HL-60 (cell line): ENCODE results near the gene ZC3H7A.

Experiments
- POLR2AphosphoS5 ChIP-seq: IDR thresholded peaks from 2 replicates; pipeline ENCODE4 v1.6.1; 2012; ENCODE audit warnings: low read depth
- TF ChIP-seq, protein P1 (sequence below): IDR thresholded peaks from one replicate; pipeline ENCODE4 v1.5.1; 2011; ENCODE audit warnings: low read length, control low read depth, inconsistent platforms; ENCODE audit not compliant: insufficient read depth
- TF ChIP-seq, protein P2 (sequence below): IDR thresholded peaks from 2 replicates; pipeline ENCODE4 v1.6.1; 2012; ENCODE audit warnings: low read depth; ENCODE audit not compliant: insufficient replicate concordance

DNA sequence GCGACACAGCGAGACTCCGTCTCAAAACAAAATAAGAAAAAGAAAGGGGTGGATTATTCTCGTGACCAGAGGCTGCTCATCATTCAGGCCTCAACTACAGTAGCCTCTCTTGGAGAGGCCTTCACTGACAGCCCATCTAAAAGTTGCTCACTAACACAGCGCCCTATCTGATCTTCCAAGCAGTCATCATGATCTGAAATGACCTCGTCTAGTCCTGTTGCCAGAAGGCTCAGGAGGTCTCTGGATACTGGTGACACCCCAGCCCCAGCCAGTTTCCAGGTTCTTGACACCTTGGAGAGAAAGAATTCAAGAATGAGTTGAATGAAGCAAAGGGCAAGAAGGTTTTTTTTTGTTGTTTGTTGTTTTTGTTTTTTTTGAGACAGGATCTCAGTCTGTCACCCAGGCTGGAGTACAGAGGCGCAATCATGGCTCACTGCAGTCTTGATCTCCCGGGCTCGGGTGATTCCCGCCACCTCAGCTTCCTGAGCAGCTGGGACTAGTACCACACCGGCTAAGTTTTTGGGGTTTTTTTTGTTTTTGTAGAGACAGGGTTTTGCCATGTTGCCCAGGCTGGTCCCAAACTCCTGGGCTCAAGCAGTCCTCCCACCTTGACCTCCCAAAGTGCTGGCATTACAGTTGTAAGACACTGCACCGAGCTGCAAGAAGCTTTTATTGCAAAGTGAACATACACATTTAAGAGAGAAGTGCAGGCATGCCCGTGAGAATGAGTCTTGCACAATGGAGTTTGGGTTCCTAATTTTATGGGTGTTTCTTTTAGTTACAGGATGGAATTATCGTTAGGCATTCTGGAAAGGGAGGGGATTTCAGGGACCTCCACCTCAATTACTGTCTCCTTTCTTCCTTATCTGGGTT is 2.7 kb upstream of the ZC3H7A start:
- TF ChIP-seq, protein P1, sequence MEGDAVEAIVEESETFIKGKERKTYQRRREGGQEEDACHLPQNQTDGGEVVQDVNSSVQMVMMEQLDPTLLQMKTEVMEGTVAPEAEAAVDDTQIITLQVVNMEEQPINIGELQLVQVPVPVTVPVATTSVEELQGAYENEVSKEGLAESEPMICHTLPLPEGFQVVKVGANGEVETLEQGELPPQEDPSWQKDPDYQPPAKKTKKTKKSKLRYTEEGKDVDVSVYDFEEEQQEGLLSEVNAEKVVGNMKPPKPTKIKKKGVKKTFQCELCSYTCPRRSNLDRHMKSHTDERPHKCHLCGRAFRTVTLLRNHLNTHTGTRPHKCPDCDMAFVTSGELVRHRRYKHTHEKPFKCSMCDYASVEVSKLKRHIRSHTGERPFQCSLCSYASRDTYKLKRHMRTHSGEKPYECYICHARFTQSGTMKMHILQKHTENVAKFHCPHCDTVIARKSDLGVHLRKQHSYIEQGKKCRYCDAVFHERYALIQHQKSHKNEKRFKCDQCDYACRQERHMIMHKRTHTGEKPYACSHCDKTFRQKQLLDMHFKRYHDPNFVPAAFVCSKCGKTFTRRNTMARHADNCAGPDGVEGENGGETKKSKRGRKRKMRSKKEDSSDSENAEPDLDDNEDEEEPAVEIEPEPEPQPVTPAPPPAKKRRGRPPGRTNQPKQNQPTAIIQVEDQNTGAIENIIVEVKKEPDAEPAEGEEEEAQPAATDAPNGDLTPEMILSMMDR, result no peak
- TF ChIP-seq, protein P2, sequence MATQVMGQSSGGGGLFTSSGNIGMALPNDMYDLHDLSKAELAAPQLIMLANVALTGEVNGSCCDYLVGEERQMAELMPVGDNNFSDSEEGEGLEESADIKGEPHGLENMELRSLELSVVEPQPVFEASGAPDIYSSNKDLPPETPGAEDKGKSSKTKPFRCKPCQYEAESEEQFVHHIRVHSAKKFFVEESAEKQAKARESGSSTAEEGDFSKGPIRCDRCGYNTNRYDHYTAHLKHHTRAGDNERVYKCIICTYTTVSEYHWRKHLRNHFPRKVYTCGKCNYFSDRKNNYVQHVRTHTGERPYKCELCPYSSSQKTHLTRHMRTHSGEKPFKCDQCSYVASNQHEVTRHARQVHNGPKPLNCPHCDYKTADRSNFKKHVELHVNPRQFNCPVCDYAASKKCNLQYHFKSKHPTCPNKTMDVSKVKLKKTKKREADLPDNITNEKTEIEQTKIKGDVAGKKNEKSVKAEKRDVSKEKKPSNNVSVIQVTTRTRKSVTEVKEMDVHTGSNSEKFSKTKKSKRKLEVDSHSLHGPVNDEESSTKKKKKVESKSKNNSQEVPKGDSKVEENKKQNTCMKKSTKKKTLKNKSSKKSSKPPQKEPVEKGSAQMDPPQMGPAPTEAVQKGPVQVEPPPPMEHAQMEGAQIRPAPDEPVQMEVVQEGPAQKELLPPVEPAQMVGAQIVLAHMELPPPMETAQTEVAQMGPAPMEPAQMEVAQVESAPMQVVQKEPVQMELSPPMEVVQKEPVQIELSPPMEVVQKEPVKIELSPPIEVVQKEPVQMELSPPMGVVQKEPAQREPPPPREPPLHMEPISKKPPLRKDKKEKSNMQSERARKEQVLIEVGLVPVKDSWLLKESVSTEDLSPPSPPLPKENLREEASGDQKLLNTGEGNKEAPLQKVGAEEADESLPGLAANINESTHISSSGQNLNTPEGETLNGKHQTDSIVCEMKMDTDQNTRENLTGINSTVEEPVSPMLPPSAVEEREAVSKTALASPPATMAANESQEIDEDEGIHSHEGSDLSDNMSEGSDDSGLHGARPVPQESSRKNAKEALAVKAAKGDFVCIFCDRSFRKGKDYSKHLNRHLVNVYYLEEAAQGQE, result no peak
- TF ChIP-seq POLR2AphosphoS5, result no peak
